Fibroblast of lung (primary cell): ENCODE measurements around the gene SERHL2.
"Not testable (repeated sequence)": the region's sequence is repeated elsewhere in the genome, so short reads cannot be mapped to it uniquely, and the experiment has no call there.

Source experiments
- CTCF ChIP-seq, 2 donors: IDR thresholded peaks in 1 of 2; conservative IDR thresholded peaks in 1 of 2; 1 replicate in 1 of 2; 2 replicates in 1 of 2; pipeline ENCODE4 v1.5.1; 2011 to 2012; ENCODE audit warnings: low read length in 2 of 2, control low read depth in 1 of 2, inconsistent platforms in 1 of 2, low read depth in 1 of 2, mild to moderate bottlenecking in 1 of 2
- EZH2 ChIP-seq: IDR thresholded peaks from 2 replicates; pipeline ENCODE4 v1.5.1; 2012; ENCODE audit warnings: low read length, control low read depth, mild to moderate bottlenecking; ENCODE audit errors: missing control alignments

GRCh38 chr22:42574046-42574445 is 20.3 kb downstream of the SERHL2 start:
- TF ChIP-seq CTCF (conservative IDR thresholded peaks at IDR 0.05 in 1 of 2, IDR thresholded peaks at IDR 0.05 in 1 of 2; ENCODE audit: low read depth in 1 of 2, low read length in 2 of 2); EZH2: not testable (repeated sequence)
